ENCODE measurements around the gene TCAIM.
A peak's percentile ranks its signal among the peaks of the same experiment; 100 is the strongest.

TCAIM gene, protein sequence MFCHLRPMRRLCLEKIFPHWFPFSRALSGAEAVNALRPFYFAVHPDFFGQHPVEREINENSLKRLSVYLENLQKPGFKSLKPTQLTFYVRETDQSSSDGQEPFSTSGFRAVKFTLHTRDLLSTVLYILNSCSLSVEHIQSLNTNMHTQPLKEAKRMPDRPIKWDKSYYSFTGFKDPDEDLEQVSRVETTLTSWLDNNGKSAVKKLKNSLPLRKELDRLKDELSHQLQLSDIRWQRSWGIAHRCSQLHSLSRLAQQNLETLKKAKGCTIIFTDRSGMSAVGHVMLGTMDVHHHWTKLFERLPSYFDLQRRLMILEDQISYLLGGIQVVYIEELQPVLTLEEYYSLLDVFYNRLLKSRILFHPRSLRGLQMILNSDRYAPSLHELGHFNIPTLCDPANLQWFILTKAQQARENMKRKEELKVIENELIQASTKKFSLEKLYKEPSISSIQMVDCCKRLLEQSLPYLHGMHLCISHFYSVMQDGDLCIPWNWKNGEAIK

DNA sequence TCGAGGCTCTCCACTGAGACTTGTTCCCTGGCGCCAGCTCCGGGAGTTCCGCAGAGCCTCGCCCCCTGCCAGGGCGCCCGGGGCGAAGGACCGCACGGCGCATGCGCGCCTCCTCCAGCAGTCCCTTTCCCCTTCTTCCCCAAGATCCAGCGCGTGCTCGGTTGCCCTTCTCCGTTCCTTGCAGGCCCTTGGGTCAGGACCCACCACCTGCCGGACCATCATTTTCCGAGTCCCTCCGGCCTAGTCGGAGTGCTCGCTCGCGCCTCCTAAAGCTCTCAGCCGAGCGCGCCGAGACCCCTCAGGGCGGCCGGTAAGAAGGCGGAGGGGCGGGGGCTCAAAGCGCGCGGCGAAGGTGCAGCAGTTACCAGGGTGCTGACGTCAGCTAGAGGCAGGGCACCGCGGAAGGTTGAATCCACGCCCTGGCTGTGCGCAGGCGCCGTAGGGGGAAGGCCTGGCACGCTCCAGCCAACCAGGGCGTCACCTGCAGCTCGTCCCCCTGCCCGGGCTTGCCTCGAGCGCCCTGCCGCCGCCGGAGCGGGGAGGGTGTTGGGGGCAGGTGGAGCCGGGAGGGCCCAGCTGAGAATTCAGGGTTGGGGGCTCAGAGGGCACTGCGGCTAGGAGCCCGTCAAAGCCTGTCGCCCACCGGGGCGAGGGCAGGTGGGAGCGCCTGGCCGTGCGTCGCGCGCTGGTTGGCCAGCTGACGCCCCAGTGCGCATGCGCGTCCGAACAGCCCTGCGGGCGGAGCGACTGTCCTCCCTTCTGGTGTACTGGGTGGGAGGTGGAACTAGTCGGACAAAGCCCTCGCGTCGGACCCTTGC lies at the start of gene TCAIM:
Gene TCAIM, plus strand, starts transcription at position 757 of the 818 bp plus-strand sequence. CDS start 16,017 bp downstream, outside the sequence.
- no peak for FAIRE-seq

DNA sequence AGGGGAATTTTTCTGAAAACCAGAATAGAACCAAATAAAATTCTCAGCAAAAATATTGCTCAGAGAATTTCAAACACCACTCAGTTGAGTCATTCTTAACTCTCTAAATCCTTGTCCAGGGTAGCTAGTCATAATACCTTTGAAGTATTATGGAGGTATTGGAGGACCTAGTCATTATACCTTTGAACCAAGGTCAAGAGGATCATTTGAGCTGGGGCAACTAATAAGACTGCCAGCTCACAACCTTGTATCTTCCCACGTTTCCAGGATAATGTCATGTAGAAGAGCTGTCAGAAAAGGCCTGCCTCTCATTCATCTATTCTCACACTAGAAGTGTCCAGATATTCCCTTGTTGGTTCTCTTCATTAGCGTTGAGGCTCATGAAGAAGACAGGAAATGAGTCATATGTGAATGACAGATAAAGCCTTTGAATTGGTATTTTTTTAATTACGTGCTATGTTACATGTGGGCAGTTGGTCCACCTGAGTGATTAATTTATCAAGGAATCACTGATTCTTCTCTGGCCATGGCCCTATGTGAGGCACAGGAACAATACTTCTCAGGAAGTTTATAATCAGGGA lies 48.6 kb upstream of the TCAIM start:
- FAIRE-seq: no peak

DNA sequence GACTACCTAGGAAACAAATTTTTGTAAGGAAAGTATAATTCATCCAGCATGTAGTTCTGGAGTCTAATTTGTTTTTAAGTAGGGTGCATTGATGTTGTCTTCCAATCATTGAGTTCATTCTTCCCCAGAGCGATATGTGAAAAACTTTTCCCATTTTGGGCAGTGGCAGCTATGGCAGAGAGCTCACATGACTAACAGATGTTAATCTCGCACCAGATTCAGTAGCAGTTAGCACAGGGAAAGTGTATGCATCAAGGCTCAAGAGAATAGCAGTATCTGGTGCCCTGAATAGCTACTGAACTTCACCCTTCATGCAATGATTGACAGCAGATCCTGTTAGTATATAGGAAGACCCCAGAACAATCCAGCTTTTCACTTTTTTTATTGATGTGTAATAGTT lies 46.3 kb upstream of the TCAIM start:
- FAIRE-seq: no peak

DNA sequence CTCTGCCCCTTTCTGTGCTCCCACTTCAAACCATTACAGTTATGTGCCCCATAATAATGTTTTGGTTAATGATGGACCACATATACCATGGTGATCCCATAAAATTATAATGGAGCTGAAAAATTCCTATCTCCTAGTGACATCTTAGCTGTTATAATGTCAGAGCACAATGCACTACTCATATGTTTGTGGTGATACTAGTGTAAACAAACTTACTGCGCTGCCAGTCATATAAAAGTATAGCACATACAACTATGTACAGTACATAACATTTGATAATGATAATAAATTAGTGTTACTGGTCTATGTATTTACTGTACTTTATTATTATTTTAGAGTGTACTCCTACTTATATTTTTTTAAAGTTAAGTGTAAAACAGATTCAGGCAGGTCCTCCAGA lies 45.6 kb upstream of the TCAIM start:
- no peak for FAIRE-seq

DNA sequence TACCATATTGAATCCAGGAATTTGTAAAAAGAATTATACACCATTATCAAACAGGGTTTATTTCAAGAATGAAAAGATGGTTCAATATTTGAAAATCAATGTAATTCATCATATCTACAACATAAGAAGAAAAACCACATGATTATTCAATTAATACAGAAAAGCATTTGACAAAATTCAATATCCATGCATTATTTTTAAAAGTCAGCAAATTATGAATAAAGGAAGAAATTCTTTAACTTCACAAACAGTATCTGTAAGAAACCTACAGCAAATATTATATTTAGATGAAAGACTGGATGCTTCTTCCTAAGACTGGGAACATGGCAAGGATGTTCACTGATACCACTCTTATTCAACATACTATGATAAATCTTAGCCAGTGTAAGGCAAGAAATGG lies 41.3 kb upstream of the TCAIM start:
- no peak for FAIRE-seq

DNA sequence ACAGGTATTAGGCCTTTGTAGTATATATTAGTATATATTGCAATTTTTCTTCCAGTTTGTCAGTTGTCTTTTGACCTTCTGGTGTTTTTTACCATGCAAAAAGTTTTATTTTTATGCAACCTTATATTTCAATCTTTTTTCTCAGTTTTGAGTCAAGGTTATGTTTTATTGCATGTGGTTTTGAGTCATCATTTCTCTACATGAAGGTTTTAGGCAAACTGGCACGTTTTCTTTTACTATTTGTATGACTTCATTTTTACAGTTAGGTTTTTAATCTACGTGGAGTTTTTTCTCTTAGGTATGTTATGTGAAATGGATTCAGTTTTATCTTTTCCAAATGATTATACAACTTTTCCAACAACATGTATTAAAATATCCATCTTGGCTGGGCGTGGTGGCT lies 36.8 kb upstream of the TCAIM start:
- FAIRE-seq: no peak

DNA sequence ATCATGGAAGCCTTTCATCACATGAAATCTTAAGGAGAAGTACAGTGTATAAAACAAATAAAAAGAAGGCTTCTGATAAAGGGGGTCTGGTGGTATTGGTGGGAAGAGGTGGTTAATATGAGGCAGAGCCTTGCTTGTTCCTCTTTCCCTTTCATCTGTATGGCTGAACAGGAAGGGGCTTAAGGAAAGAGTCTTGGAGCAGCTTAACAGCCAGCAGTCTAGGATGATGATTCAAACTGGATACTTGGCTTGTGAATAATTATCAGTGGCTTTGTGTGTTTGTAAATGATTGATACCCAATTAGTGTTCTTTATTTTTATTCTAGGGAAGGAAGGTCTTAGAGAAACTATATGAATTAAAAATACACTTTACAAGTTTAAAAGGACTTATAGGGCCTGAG lies 29.1 kb upstream of the TCAIM start:
- FAIRE-seq: no peak

DNA sequence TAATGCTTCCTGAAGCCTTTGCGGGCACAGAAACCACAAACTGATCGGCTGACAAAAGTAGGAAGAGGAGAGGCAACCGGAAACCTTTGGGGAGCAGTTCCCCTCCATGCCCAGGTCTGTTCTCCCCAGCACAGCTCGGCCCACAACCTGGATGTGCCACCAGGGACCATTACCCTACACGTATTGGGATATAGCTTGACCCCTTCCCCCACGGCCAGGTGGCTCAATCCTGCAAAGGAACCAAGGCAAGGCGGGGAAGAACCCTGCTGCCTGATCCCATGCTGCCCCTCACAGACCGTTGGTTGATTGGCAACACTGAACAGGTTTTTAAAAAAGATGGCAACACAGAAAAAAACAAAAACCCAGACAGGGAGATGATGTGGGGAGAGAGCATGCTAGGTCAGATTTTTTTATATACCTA lies 19.7 kb upstream of the TCAIM start:
- no peak for FAIRE-seq

DNA sequence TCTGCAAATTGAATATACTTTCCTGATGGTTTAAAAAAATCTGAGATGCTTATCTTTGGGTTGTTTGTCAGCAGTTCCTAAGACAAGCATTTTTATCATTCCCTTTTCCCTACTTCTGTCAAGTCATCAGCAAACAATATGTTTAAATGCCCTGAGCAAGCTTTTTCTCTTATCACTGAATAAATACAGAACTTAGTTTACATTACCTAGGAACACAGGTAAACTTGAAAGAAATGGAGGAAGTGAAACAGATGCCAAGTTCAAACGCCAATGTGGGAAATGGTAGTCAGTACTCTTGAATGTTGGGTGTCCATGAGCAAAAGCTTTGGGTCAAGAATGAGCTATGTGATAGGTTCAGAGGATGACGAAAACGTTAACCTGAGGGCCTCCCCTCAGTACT lies 17.2 kb upstream of the TCAIM start:
- no peak for FAIRE-seq

DNA sequence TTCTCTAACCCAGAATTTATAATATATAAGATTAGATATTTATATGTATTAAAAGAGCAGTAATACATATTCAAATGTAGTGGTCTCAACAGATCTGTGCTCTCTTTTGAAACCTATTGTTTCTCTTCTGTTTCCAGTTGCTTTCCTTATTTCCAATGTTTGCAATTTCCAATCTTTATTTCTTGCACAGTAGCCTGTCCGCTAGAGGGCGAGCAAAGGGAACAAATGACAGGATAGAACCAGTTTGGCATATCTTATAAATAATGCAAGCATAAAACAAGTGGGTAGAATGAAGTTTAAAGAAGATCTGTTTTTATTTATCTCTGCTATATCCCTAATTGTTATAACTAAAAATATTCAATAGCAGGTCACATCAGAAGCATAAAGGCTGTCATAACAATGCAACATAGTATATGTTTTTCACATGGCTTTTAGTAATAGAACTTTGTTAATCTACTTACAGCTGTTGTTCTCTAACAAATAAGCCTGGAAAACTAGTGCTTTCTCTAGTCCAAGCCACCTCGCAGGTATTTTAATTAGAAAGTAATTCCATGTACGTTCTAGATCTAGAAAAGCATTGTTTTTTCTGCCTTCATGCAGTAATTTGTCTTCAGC lies 15.1 kb upstream of the TCAIM start:
- FAIRE-seq: peak; percentile 92

DNA sequence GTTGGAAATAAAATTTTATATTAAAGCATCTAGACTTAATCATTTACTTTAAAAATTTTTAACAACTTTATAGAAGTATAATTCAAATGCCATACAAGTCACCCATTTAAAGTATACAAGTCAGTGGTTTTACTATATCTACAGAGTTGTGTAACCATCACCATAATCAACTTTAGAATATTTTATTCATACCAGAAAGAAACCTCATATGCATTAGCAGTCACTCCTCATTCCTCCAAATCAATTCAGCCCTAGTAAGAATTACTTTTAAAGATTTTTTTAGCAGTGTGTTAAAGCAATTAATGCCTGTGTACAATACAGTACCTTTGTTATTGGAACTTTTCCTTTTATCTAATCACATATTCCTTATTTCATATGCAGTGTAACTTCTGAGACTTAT lies 14.0 kb upstream of the TCAIM start:
- no peak for FAIRE-seq

DNA sequence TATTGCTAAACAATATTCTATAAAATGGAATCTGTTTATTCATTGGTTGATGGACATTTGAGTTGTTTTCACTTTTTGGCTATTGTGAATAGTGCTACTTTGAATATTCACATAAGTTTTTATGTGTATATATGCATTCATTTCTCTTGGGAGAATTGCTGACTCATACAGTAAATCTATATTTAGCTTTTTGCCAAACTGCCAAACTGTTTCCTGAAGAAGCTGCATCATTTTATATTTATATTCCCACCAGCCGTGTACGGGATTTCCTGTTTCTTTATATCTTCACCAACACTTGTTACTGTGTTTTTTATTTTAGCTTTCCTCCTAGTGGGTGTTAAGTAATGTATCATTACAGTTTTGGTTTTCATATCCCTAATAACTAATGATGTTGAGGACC lies 12.5 kb upstream of the TCAIM start:
- no peak for FAIRE-seq

DNA sequence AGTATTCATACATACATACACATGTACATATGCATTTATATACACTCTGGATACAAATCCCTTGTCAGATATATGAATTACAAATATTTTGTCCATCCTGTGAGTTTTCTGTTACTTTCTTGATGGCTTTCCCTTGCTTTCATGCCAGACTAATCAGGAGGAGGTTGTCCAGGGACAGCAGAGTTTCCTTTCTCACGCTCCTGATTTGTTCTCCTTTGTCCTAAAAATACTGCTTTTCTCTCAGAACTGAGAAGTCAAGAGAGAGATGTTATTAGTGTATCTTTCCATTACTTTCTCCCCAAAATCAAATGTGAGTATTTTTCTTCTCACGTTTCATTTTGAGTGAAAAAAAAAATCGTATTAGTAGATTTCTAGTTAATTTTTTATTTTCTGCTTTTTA lies 12.1 kb upstream of the TCAIM start:
- no peak for FAIRE-seq

DNA sequence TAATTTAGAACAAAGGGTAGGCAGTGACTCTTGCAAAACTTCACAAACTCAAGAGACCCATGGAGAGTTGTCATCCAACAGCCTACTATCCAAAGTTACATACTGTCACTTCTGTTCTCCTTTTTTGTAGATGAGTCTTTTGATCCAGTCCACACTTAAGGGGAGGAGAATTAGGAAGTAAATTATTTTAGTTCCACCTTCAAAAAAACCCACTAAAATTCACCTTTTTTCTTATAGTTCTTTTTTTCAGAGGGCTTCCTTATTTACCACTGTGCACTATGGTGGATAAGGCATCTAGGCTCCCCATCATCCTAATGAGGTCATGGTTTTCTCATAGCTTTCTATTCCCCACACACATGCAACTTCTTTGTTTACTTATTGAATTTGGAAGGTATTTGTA lies 8.6 kb upstream of the TCAIM start:
- no peak for FAIRE-seq

DNA sequence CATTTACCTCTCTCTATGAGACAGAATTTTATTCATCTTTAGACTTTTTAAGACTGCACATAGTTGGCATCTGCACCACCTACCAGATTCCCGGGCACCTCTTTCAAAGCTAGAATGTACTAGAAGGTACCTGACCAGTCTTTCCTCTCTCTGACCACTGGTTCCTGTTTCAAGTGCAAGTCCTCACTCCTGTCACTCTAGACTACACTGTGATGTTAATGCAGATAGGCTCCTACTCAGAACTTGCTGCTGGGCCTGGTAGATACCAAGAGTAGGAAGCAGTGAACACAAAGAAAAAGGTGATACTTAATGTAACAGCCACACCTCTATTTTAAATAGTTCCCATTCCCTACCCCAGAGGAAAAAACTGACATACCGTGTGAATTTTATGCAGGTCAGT lies 8.1 kb upstream of the TCAIM start:
- no peak for FAIRE-seq

DNA sequence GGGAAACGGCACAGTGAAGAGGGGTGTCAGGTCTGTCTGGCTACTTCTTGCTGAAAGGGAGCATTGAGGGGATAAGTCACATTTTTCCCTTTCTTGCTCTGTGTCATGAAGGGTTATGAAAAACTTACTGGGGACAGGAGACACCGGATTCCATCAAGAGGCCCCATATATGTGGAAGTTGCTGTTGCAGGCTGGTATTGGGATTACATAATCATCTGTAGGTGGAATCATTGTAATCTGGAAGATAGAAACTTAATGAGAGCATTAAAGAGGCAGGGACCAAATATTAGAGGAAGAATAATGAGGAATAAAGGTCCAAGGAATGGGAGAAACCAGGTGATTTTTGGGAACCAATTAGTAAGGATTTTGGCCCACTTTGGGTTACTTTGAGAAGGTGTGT lies 4.2 kb upstream of the TCAIM start:
- FAIRE-seq: no peak

DNA sequence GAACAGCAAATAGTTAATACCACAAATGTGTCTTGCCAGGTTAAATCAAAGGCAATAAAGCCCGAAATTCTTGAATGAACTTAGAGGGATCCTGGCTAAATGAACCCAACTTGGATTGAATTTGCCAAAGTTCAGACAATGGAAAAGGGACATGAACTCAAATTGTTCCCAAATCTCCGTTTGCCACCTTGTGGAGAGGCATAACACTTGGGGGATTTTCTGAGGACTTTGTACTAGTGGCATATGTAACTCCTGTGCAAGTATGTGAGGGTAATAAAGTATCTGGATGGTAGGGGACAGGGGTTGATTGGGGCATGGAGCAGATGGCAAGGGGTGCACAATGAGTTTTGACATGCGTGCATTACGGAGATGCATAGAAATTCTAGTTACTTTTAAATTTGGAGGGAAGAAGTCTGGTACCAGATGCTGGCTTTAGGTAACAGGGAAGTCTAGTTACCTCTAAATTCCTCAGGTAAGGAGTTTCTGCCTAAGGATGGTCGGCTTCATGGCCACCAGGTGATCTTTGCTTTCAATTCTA lies 1.2 kb upstream of the TCAIM start:
- FAIRE-seq: no peak

DNA sequence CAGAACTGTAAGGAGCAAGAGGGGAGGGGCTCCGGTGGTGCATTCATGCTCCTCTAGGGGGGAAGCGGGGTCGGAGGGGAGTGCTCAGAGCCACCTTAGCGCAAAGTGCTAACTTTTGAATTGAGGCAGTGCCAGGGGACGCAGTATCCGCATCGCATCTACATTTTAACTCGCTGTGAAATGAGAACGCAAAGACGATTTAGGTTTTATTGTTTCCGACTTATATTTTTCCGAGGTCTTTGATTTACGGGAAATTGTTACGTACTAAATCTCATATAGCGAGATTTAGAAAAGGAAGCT lies 212 bp downstream of the TCAIM start:
- no peak for FAIRE-seq

DNA sequence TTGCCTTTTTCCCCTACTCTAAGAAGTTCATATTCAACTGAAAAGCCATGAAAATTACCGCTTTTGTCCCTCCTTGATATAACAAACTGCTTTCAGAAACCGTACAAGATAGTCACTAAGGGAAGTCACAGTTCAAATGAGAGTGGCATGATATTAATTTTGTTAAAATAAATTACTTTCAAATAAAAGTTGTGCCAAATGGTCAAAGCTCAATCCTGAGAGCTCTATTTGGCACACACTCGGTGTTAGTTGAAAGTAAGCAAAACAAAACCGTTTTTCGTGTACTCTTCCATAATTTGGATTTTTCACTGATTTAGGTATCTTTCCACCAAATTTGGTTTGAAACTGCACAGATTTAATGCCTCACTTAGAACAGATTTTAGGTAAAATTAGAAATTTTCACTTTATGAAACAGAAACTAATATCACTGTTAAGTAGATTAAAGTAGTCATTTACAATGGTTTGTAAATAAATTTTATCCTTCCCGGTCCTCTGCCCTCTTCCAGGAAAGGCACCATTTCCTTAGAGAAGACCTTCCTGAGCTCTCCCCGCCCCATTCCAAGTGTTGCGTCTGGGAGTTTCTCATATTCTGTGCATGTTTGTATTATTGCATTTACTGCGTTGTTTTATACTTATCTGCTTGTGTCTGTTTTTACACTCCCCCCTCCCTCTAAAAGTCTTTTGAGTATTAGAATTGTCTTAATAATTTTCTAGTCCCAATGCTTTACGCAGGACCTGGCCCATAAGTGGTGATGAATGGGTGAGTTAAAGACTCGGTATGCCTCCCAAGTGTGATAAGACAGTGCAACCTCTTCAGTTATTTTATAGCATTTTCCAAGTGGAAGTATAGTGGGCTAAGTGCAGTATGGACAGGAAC lies 853 bp downstream of the TCAIM start:
- no peak for FAIRE-seq

DNA sequence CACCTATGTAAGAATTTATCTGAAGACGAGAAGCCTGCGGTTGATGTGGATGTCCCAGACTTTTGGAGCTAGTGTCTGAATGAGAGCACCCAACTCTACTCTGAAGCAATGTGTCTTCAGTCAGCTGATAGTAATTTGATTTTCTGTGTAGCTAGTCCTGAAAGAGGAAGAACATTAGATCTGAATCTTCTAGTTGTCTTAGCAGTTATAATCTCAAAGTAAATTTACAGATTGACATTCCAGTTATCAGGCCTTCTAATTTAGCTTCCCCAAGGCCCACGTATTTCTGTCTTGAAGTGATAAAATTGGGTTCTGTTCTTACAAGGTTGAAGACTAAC lies 1.5 kb downstream of the TCAIM start:
- no peak for FAIRE-seq

DNA sequence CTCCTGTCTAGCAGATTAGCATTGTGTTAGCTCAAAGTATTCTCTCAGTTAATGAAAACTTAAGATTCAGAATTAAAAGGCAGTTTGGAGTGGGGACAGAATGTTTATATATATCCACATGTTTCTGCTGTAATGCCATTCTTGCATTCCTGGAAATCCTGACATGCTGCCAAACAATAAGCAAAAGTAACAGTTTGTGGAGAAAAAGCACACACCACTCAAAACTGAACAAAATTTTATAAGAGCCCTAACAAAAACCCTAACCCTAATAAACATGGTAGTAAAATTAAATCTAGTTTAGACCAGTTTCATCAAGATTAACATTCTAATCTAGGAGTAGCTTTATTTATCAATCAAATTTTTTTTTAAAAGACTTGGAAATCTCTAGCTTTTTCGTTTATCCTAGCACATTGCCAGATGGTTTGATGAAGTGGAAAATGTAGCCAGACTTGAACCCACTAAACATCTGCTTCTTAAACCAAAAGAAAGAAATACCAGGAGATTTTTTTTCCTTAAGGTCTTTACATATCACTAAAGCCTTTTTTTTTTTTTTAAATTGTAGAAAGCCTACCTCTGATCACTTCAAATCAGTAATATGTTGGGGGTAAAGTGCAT lies 3.7 kb downstream of the TCAIM start:
- peak; percentile 58 for FAIRE-seq

DNA sequence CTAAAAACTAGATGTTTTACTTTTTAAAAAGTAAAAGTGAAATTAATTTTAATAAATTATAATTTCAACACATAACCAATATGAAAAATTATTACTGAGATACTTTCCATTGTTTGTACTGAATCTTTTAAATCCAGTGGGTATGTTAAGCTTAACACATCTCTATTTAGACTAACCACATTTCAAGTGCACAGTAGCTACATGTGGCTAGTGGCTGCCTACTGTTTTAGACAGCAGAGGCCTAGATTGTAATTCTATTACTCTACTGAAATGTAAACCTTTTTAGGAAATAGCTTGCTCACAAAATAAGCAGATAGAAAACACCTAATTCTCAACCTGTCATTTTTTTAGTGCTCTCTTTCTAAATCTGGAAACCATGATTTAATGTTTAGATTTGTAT lies 4.9 kb downstream of the TCAIM start:
- no peak for FAIRE-seq
